GM23338 (cell line): ENCODE results near the gene GUCA2B. TPM values are rescaled to one million over a fixed set of nuclear protein-coding genes. Genes with fewer than 3 reads are reported as not detected.
A peak's percentile ranks its signal among the peaks of the same experiment; 100 is the strongest.

Experiments
- ATAC-seq: fragments of 200-7000 bp; cut with Tn5 transposase; 3 replicates; pipeline ENCODE4 v1.9.1; 2020
- DNase-seq: peaks from one replicate; pipeline ENCODE4 v3.0.0-alpha.2; 2015; ENCODE audit warnings: low spot score
- H2AFZ ChIP-seq: fragments of 200-600 bp; sonication (generic); 2 replicates; pipeline ENCODE4 v1.8.0; 2016; ENCODE audit warnings: antibody characterized with exemption, mild to moderate bottlenecking, moderate library complexity
- H3F3A ChIP-seq: fragments of 200-600 bp; sonication (generic); replicated peaks from 2 replicates; pipeline ENCODE4 v1.8.0; 2017; ENCODE audit warnings: antibody characterized with exemption, mixed run types, low read depth
- H3K27ac ChIP-seq: fragments of 200-600 bp; sonication (generic); 2 replicates; pipeline ENCODE4 v1.6.1; 2016; ENCODE audit warnings: low read depth
- H3K27me3 ChIP-seq: fragments of 200-600 bp; sonication (generic); 2 replicates; pipeline ENCODE4 v1.8.0; 2016; ENCODE audit warnings: mild to moderate bottlenecking, mixed run types, moderate library complexity; ENCODE audit not compliant: insufficient read depth
- H3K36me3 ChIP-seq: fragments of 200-600 bp; sonication (generic); 2 replicates; pipeline ENCODE4 v1.8.0; 2016; ENCODE audit warnings: mild to moderate bottlenecking; ENCODE audit not compliant: insufficient read depth
- H3K4me1 ChIP-seq: fragments of 200-600 bp; sonication (generic); 2 replicates; pipeline ENCODE4 v1.8.0; 2016; ENCODE audit warnings: mild to moderate bottlenecking, moderate library complexity; ENCODE audit not compliant: insufficient read depth
- H3K4me2 ChIP-seq: fragments of 200-600 bp; sonication (generic); 2 replicates; pipeline ENCODE4 v1.7.1; 2017; ENCODE audit warnings: mixed run types
- H3K4me3 ChIP-seq: fragments of 200-600 bp; sonication (generic); 2 replicates; pipeline ENCODE4 v1.6.1; 2016; ENCODE audit warnings: mixed run types
- H3K79me2 ChIP-seq: fragments of 200-600 bp; sonication (generic); replicated peaks from 2 replicates; pipeline ENCODE4 v1.8.0; 2017; ENCODE audit warnings: mild to moderate bottlenecking; ENCODE audit not compliant: insufficient read depth
- H3K9me2 ChIP-seq: fragments of 200-600 bp; sonication (generic); 2 replicates; pipeline ENCODE4 v1.8.0; 2017; ENCODE audit not compliant: insufficient read depth
- H4K20me1 ChIP-seq: fragments of 200-600 bp; sonication (generic); replicated peaks from 2 replicates; pipeline ENCODE4 v1.8.0; 2017; ENCODE audit warnings: mild to moderate bottlenecking; ENCODE audit not compliant: insufficient read depth
- H3K27ac Mint-ChIP-seq: 2 replicates; pipeline ENCODE4 v1.8.0; 2020; ENCODE audit warnings: inconsistent platforms, mild to moderate bottlenecking, moderate library complexity, mixed read lengths
- H3K27me3 Mint-ChIP-seq: 3 replicates; pipeline ENCODE4 v1.8.0; 2022; ENCODE audit warnings: low read depth, mild to moderate bottlenecking, moderate library complexity, mixed read lengths, inconsistent platforms; ENCODE audit not compliant: insufficient read depth, poor library complexity
- H3K36me3 Mint-ChIP-seq: 3 replicates; pipeline ENCODE4 v1.8.0; 2021; ENCODE audit warnings: low read depth, mild to moderate bottlenecking, inconsistent platforms, moderate library complexity, mixed read lengths
- H3K4me1 Mint-ChIP-seq: 3 replicates; pipeline ENCODE4 v1.8.0; 2020; ENCODE audit warnings: mild to moderate bottlenecking, inconsistent platforms, mixed read lengths
- H3K4me3 Mint-ChIP-seq: 3 replicates; pipeline ENCODE4 v1.8.0; 2021; ENCODE audit warnings: moderate library complexity, mild to moderate bottlenecking, inconsistent platforms, mixed read lengths
- H3K9me3 Mint-ChIP-seq: 3 replicates; pipeline ENCODE4 v1.8.0; 2020; ENCODE audit warnings: moderate library complexity, mild to moderate bottlenecking, inconsistent platforms, mixed read lengths
- CREB1 ChIP-seq: fragments of 250-450 bp; sonication (Bioruptor Pico); IDR thresholded peaks from 2 replicates; pipeline ENCODE4 v1.5.0; 2020; ENCODE audit warnings: low read depth, mild to moderate bottlenecking, moderate library complexity
- EZH2 ChIP-seq: fragments of 200-600 bp; sonication (generic); IDR thresholded peaks from one replicate; pipeline ENCODE4 v1.8.0; 2017; ENCODE audit warnings: antibody characterized with exemption, mild to moderate bottlenecking, low read depth; ENCODE audit not compliant: unreplicated experiment
- EZH2phosphoT487 ChIP-seq: fragments of 200-600 bp; sonication (generic); IDR thresholded peaks from one replicate; pipeline ENCODE4 v1.8.1; 2018; ENCODE audit warnings: antibody characterized with exemption; ENCODE audit not compliant: unreplicated experiment
- JUNB ChIP-seq: IDR thresholded peaks from one replicate; pipeline ENCODE4 v1.6.1; 2016; ENCODE audit warnings: antibody characterized with exemption; ENCODE audit not compliant: unreplicated experiment
- NANOG ChIP-seq: IDR thresholded peaks from 2 replicates; pipeline ENCODE4 v1.6.1; 2016; ENCODE audit warnings: antibody characterized with exemption, borderline replicate concordance
- POLR2AphosphoS5 ChIP-seq: IDR thresholded peaks from 2 replicates; pipeline ENCODE4 v1.6.1; 2016; ENCODE audit warnings: antibody characterized with exemption, low read depth
- STAT1 ChIP-seq: IDR thresholded peaks from one replicate; pipeline ENCODE4 v1.6.1; 2016; ENCODE audit warnings: antibody characterized with exemption; ENCODE audit not compliant: unreplicated experiment
- ZNF114 ChIP-seq: fragments of 250-450 bp; sonication (Bioruptor Pico); IDR thresholded peaks from 2 replicates; pipeline ENCODE4 v1.5.0; 2020; ENCODE audit warnings: mild to moderate bottlenecking, moderate library complexity
- ZNF331 ChIP-seq: fragments of 250-450 bp; sonication (Bioruptor Pico); IDR thresholded peaks from 2 replicates; pipeline ENCODE4 v1.5.0; 2020; ENCODE audit warnings: low read depth, mild to moderate bottlenecking, moderate library complexity
- polyA plus RNA-seq: library from polyadenylated mRNA; unstranded; fragments of >200 nt; fragmentation: Nextera tagmentation; extraction: Ambion mirVana; gene quantifications from 2 replicates; pipeline ENCODE4 v1.2.1, GENCODE V29; 2016
- total RNA-seq: library from RNA; depleted of rRNA; stranded (reverse); fragments of >200 nt; shearing (Covaris generic); gene quantifications from 2 replicates; pipeline ENCODE4 v1.2.3, GENCODE V29; 2014
- TF ChIP-seq, protein P1 (sequence below), 2 experiments: fragments of 200-600 bp in 1 of 2; sonication (generic) in 1 of 2; conservative IDR thresholded peaks; 2 replicates each; pipeline versions ENCODE4 v1.5.1 to v1.6.1; 2016 to 2017; ENCODE audit warnings: antibody characterized with exemption in 2 of 2, low read depth in 2 of 2, mild to moderate bottlenecking in 2 of 2, moderate library complexity in 1 of 2
- TF ChIP-seq, protein P2 (sequence below): IDR thresholded peaks from 2 replicates; pipeline ENCODE4 v1.6.1; 2016; ENCODE audit warnings: antibody characterized with exemption
- TF ChIP-seq, protein P3 (sequence below): IDR thresholded peaks from one replicate; pipeline ENCODE4 v1.6.1; 2018; ENCODE audit warnings: antibody characterized with exemption; ENCODE audit not compliant: unreplicated experiment
- TF ChIP-seq, protein P4 (sequence below): fragments of 250-450 bp; sonication (Bioruptor Pico); IDR thresholded peaks from 2 replicates; pipeline ENCODE4 v1.5.0; 2020; ENCODE audit warnings: mild to moderate bottlenecking, moderate library complexity

Gene GUCA2B
- total and polyA plus RNA-seq, 2 experiments from 2014 or later = not detected

DNA sequence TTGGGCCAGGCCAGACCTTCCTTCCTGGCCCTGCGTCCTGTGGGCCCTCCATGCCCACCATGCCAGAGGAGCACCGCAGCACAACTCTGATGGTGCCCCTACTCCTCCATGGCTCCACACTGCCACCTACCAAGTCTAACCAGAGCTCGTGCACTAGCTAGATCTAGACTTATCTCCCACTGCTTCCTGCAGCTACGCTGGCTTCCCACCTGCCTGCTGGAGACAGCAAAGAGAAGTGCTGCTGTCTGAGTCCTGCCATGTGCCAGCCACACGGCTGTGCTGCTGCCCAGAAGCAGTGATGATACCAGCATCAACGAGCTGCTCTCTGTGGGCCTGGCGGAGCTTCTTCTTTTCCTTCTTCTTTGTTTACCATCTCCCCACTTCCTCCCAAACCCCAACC lies 4.5 kb downstream of the GUCA2B start (continued):
- TF ChIP-seq, protein P1, sequence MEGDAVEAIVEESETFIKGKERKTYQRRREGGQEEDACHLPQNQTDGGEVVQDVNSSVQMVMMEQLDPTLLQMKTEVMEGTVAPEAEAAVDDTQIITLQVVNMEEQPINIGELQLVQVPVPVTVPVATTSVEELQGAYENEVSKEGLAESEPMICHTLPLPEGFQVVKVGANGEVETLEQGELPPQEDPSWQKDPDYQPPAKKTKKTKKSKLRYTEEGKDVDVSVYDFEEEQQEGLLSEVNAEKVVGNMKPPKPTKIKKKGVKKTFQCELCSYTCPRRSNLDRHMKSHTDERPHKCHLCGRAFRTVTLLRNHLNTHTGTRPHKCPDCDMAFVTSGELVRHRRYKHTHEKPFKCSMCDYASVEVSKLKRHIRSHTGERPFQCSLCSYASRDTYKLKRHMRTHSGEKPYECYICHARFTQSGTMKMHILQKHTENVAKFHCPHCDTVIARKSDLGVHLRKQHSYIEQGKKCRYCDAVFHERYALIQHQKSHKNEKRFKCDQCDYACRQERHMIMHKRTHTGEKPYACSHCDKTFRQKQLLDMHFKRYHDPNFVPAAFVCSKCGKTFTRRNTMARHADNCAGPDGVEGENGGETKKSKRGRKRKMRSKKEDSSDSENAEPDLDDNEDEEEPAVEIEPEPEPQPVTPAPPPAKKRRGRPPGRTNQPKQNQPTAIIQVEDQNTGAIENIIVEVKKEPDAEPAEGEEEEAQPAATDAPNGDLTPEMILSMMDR (conservative IDR thresholded peaks at IDR 0.05; ENCODE audit: low read depth in 2 of 2) = peak; percentile 29 to 65; a peak in 3 of 4 replicates

DNA sequence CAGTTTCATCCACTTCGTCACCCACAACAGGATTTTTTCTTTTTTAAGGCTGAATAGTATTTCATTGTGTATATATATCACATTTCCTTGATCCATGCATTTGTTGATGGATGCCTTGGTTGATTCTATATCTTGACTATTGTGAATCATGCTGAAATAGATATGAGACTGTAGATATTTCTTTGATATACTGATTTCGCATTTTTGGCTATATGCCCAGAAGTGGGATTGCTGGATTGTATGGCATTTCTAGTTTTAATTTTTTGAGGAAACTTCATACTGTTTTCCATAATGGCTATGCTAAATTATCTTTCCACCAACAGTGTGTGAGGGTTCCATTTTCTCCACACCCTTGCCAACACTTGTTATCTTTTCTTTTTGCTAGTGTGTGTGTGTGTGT lies 5.0 kb downstream of the GUCA2B start:
- Histone ChIP-seq H3K27ac (no peak overlapping the region), H3K4me2 (no peak overlapping the region), H2AFZ (no peak overlapping the region), H3K27me3 (no peaks in the 10 kb centered on the region; the same call in 1 of the 2 replicates), H4K20me1 (no peaks in the 10 kb centered on the region), H3K9me2 (0 out of 2 replicates have a peak, but pooled peaks cover 4% of the 10 kb centered on the region), H3K4me1 (no peaks in the 10 kb centered on the region), H3K36me3 (no peaks in the 10 kb centered on the region), H3K4me3 (no peak overlapping the region), H3K79me2 (no peaks in the 10 kb centered on the region), H3F3A (no peaks in the 10 kb centered on the region)
- DNase-seq = no peak
- Mint-ChIP-seq H3K9me3 (peaks cover 2% of the 10 kb centered on the region; the same call in 1 of the 3 replicates), H3K36me3 (no peaks in the 10 kb centered on the region), H3K27ac (no peak overlapping the region), H3K4me1 (no peaks in the 10 kb centered on the region; the same call in 2 of the 3 replicates), H3K27me3 (peaks cover 3% of the 10 kb centered on the region), H3K4me3 (no peak overlapping the region)
- ATAC-seq = no peak
- TF ChIP-seq CREB1 (CRISPR knock-in tag) (no peak), NANOG (no peak), EZH2 (no peak), EZH2phosphoT487 (no peak), POLR2AphosphoS5 (no peak), ZNF114 (CRISPR knock-in tag) (no peak), ZNF331 (no peak), JUNB (no peak), STAT1 (no peak)
- TF ChIP-seq, protein P2, sequence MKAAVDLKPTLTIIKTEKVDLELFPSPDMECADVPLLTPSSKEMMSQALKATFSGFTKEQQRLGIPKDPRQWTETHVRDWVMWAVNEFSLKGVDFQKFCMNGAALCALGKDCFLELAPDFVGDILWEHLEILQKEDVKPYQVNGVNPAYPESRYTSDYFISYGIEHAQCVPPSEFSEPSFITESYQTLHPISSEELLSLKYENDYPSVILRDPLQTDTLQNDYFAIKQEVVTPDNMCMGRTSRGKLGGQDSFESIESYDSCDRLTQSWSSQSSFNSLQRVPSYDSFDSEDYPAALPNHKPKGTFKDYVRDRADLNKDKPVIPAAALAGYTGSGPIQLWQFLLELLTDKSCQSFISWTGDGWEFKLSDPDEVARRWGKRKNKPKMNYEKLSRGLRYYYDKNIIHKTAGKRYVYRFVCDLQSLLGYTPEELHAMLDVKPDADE = no peak
- TF ChIP-seq, protein P3, sequence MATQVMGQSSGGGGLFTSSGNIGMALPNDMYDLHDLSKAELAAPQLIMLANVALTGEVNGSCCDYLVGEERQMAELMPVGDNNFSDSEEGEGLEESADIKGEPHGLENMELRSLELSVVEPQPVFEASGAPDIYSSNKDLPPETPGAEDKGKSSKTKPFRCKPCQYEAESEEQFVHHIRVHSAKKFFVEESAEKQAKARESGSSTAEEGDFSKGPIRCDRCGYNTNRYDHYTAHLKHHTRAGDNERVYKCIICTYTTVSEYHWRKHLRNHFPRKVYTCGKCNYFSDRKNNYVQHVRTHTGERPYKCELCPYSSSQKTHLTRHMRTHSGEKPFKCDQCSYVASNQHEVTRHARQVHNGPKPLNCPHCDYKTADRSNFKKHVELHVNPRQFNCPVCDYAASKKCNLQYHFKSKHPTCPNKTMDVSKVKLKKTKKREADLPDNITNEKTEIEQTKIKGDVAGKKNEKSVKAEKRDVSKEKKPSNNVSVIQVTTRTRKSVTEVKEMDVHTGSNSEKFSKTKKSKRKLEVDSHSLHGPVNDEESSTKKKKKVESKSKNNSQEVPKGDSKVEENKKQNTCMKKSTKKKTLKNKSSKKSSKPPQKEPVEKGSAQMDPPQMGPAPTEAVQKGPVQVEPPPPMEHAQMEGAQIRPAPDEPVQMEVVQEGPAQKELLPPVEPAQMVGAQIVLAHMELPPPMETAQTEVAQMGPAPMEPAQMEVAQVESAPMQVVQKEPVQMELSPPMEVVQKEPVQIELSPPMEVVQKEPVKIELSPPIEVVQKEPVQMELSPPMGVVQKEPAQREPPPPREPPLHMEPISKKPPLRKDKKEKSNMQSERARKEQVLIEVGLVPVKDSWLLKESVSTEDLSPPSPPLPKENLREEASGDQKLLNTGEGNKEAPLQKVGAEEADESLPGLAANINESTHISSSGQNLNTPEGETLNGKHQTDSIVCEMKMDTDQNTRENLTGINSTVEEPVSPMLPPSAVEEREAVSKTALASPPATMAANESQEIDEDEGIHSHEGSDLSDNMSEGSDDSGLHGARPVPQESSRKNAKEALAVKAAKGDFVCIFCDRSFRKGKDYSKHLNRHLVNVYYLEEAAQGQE = no peak
- TF ChIP-seq, protein P4, sequence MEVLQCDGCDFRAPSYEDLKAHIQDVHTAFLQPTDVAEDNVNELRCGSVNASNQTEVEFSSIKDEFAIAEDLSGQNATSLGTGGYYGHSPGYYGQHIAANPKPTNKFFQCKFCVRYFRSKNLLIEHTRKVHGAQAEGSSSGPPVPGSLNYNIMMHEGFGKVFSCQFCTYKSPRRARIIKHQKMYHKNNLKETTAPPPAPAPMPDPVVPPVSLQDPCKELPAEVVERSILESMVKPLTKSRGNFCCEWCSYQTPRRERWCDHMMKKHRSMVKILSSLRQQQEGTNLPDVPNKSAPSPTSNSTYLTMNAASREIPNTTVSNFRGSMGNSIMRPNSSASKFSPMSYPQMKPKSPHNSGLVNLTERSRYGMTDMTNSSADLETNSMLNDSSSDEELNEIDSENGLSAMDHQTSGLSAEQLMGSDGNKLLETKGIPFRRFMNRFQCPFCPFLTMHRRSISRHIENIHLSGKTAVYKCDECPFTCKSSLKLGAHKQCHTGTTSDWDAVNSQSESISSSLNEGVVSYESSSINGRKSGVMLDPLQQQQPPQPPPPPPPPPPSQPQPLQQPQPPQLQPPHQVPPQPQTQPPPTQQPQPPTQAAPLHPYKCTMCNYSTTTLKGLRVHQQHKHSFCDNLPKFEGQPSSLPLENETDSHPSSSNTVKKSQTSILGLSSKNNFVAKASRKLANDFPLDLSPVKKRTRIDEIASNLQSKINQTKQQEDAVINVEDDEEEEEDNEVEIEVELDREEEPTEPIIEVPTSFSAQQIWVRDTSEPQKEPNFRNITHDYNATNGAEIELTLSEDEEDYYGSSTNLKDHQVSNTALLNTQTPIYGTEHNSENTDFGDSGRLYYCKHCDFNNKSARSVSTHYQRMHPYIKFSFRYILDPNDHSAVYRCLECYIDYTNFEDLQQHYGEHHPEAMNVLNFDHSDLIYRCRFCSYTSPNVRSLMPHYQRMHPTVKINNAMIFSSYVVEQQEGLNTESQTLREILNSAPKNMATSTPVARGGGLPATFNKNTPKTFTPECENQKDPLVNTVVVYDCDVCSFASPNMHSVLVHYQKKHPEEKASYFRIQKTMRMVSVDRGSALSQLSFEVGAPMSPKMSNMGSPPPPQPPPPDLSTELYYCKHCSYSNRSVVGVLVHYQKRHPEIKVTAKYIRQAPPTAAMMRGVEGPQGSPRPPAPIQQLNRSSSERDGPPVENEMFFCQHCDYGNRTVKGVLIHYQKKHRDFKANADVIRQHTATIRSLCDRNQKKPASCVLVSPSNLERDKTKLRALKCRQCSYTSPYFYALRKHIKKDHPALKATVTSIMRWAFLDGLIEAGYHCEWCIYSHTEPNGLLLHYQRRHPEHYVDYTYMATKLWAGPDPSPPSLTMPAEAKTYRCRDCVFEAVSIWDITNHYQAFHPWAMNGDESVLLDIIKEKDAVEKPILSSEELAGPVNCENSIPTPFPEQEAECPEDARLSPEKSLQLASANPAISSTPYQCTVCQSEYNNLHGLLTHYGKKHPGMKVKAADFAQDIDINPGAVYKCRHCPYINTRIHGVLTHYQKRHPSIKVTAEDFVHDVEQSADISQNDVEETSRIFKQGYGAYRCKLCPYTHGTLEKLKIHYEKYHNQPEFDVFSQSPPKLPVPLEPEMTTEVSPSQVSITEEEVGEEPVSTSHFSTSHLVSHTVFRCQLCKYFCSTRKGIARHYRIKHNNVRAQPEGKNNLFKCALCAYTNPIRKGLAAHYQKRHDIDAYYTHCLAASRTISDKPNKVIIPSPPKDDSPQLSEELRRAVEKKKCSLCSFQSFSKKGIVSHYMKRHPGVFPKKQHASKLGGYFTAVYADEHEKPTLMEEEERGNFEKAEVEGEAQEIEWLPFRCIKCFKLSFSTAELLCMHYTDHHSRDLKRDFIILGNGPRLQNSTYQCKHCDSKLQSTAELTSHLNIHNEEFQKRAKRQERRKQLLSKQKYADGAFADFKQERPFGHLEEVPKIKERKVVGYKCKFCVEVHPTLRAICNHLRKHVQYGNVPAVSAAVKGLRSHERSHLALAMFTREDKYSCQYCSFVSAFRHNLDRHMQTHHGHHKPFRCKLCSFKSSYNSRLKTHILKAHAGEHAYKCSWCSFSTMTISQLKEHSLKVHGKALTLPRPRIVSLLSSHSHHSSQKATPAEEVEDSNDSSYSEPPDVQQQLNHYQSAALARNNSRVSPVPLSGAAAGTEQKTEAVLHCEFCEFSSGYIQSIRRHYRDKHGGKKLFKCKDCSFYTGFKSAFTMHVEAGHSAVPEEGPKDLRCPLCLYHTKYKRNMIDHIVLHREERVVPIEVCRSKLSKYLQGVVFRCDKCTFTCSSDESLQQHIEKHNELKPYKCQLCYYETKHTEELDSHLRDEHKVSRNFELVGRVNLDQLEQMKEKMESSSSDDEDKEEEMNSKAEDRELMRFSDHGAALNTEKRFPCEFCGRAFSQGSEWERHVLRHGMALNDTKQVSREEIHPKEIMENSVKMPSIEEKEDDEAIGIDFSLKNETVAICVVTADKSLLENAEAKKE = no peak
